Fibroblast of mammary gland (primary cell): ENCODE measurements around the gene TUBA1B.
"Not testable (repeated sequence)": the region's sequence is repeated elsewhere in the genome, so short reads cannot be mapped to it uniquely, and the experiment has no call there.

Experiments used
- DNase-seq: peaks from one replicate; pipeline ENCODE4 v3.0.0-alpha.2; 2010; ENCODE audit warnings: low read depth
- H3K4me3 ChIP-seq: 2 replicates; pipeline ENCODE4 v1.5.1; 2011; ENCODE audit warnings: low read depth, mild to moderate bottlenecking, low read length, moderate library complexity; ENCODE audit not compliant: control insufficient read depth
- CTCF ChIP-seq: conservative IDR thresholded peaks from 2 replicates; pipeline ENCODE4 v1.5.1; 2011; ENCODE audit warnings: low read depth, low read length, inconsistent platforms; ENCODE audit not compliant: control insufficient read depth, insufficient read depth

The TUBA1B gene

GRCh38 chr12:49131051-49131893, at the start of gene TUBA1B:
Gene TUBA1B, minus strand, starts transcription at chr12:49131395. Its CDS starts 95 bp downstream, at chr12:49131300.
- DNase-seq = peak; percentile 76
- TF ChIP-seq CTCF = no peak
- peak within 1 kb of the TSS; percentile 81 for H3K4me3 ChIP-seq

- no peak for TF ChIP-seq CTCF
- H3K4me3 ChIP-seq = no peak overlapping the region
- no peak for DNase-seq
Measured at GRCh38 chr12:49174218-49174617, 43.0 kb upstream of the TUBA1B start.

- no peak overlapping the region for H3K4me3 ChIP-seq
- no peak for DNase-seq
- TF ChIP-seq CTCF = no peak
Measured at GRCh38 chr12:49170924-49171323, 39.7 kb upstream of the TUBA1B start.

- no peak for TF ChIP-seq CTCF
- H3K4me3 ChIP-seq = no peak overlapping the region
- DNase-seq = no peak
Measured at GRCh38 chr12:49165114-49165513, 33.9 kb upstream of the TUBA1B start.

- H3K4me3 ChIP-seq, DNase-seq: not testable (repeated sequence)
Measured at GRCh38 chr12:49161901-49162300, 30.7 kb upstream of the TUBA1B start.

GRCh38 chr12:49161092-49161795, 30.0 kb upstream of the TUBA1B start:
- no peak for DNase-seq
- TF ChIP-seq CTCF = no peak
- no peak overlapping the region for H3K4me3 ChIP-seq

- no peak for DNase-seq
- no peak overlapping the region for H3K4me3 ChIP-seq
- no peak for TF ChIP-seq CTCF
Measured at GRCh38 chr12:49160399-49160798, 29.2 kb upstream of the TUBA1B start.
